Keratinocyte (primary cell): Measurements from ENCODE around the gene SEMA3D. TPM values are rescaled to one million over a fixed set of nuclear protein-coding genes. Genes with fewer than 3 reads are reported as not detected.

ENCODE experiments used
- DNase-seq: peaks from one replicate; pipeline ENCODE4 v3.0.0-alpha.2; 2011; ENCODE audit warnings: low read depth, missing footprints, low spot score
- FAIRE-seq: peaks from 2 replicates; lab custom pipeline; 2011; peaks lifted over from hg19 to GRCh38; lab: Jason Lieb, UNC
- H2AFZ ChIP-seq: 2 replicates; pipeline ENCODE4 v1.6.0; 2012; ENCODE audit warnings: low read length, control low read depth, inconsistent platforms; ENCODE audit not compliant: control insufficient read depth
- H3K27ac ChIP-seq: 2 replicates; pipeline ENCODE4 v1.5.1; 2011; ENCODE audit warnings: low read length; ENCODE audit not compliant: control insufficient read depth, insufficient read depth
- H3K27me3 ChIP-seq: 3 replicates; pipeline ENCODE4 v1.6.0; 2011; ENCODE audit warnings: low read length; ENCODE audit not compliant: control insufficient read depth, insufficient read depth; ENCODE audit errors: extremely low read depth
- H3K36me3 ChIP-seq, 2 experiments: 2 replicates in 1 of 2; 3 replicates in 1 of 2; pipeline ENCODE4 v1.5.1; 2011; ENCODE audit warnings: low read length in 2 of 2, mild to moderate bottlenecking in 1 of 2; ENCODE audit not compliant: control insufficient read depth in 2 of 2, insufficient read depth in 2 of 2; ENCODE audit errors: extremely low read depth in 1 of 2
- H3K4me1 ChIP-seq: 3 replicates; pipeline ENCODE4 v1.5.1; 2011; ENCODE audit warnings: low read length; ENCODE audit not compliant: control insufficient read depth, insufficient read depth; ENCODE audit errors: extremely low read depth
- H3K4me2 ChIP-seq: 3 replicates; pipeline ENCODE4 v1.6.0; 2011; ENCODE audit warnings: low read depth, low read length; ENCODE audit not compliant: control insufficient read depth, insufficient read depth; ENCODE audit errors: extremely low read depth
- H3K4me3 ChIP-seq, 3 experiments: fragments of 200-600 bp in 1 of 3; sonication (generic) in 1 of 3; 2 replicates in 2 of 3; 3 replicates in 1 of 3; pipeline ENCODE4 v1.5.1; 2011 to 2016; ENCODE audit warnings: low read length in 3 of 3, mild to moderate bottlenecking in 3 of 3, control low read depth in 2 of 3, inconsistent platforms in 1 of 3, low read depth in 1 of 3, mixed read lengths in 1 of 3, mixed run types in 1 of 3, moderate library complexity in 1 of 3; ENCODE audit not compliant: control insufficient read depth in 2 of 3, insufficient read depth in 2 of 3; ENCODE audit errors: extremely low read depth in 1 of 3
- H3K79me2 ChIP-seq: 2 replicates; pipeline ENCODE4 v1.6.0; 2012; ENCODE audit warnings: low read length; ENCODE audit not compliant: control insufficient read depth, insufficient read depth
- H3K9ac ChIP-seq: 3 replicates; pipeline ENCODE4 v1.6.0; 2011; ENCODE audit warnings: low read length; ENCODE audit not compliant: control insufficient read depth, insufficient read depth; ENCODE audit errors: extremely low read depth
- H3K9me1 ChIP-seq: 3 replicates; pipeline ENCODE4 v1.6.0; 2011; ENCODE audit warnings: low read length; ENCODE audit not compliant: control insufficient read depth, insufficient read depth; ENCODE audit errors: extremely low read depth
- H3K9me3 ChIP-seq: 2 replicates; pipeline ENCODE4 v1.5.1; 2012; ENCODE audit warnings: low read depth, low read length; ENCODE audit not compliant: control insufficient read depth
- H4K20me1 ChIP-seq: 3 replicates; pipeline ENCODE4 v1.6.0; 2011; ENCODE audit warnings: low read length; ENCODE audit not compliant: control insufficient read depth, insufficient read depth; ENCODE audit errors: extremely low read depth
- EZH2 ChIP-seq: IDR thresholded peaks from one replicate; pipeline ENCODE4 v1.6.1; 2012; ENCODE audit warnings: inconsistent platforms, mild to moderate bottlenecking, low read length, moderate library complexity
- dilution Hi-C: fragments of 300-500 bp; cut with MboI; formaldehyde crosslinking; loops from one replicate; pipeline ENCODE4 v1.7.0; 2020; ENCODE audit warnings: low sequenced_read_pairs; ENCODE audit not compliant: extremely low pct_ligation_motif_present
- polyA plus RNA-seq, 5 experiments: library from polyadenylated mRNA; depleted of rRNA in 3 of 5; stranded (reverse) in 3 of 5; stranded (forward) in 1 of 5; unstranded in 1 of 5; fragments of >200 nt; gene quantifications; 1 replicate in 1 of 5; 2 replicates in 3 of 5; 3 replicates in 1 of 5; pipeline versions ENCODE4 v1.2.1 to v1.2.3, GENCODE V29; 2011 to 2012; ENCODE audit warnings: missing spikeins in 2 of 5, low read depth in 1 of 5, low replicate concordance in 1 of 5
- TF ChIP-seq, protein P1 (sequence below), 3 experiments: IDR thresholded peaks in 1 of 3; conservative IDR thresholded peaks in 1 of 3; optimal IDR thresholded peaks in 1 of 3; 2 replicates in 2 of 3; 3 replicates in 1 of 3; pipeline versions ENCODE3 to v1.5.1; 2011; ENCODE audit warnings: low read length in 3 of 3, mild to moderate bottlenecking in 3 of 3, moderate library complexity in 2 of 3, control low read depth in 1 of 3, inconsistent platforms in 1 of 3; ENCODE audit not compliant: insufficient read depth in 2 of 3; ENCODE audit errors: extremely low read depth in 1 of 3

The SEMA3D gene
- polyA plus RNA-seq, 1 donor (not counting 4 experiments of a cell fraction or from before 2014, with no cell fraction given): 5.2 TPM

GRCh38 chr7:85165263-85165662, 21.6 kb downstream of the SEMA3D start:
- DNase-seq (no peak), FAIRE-seq (no peak)
- TF ChIP-seq, protein P1, sequence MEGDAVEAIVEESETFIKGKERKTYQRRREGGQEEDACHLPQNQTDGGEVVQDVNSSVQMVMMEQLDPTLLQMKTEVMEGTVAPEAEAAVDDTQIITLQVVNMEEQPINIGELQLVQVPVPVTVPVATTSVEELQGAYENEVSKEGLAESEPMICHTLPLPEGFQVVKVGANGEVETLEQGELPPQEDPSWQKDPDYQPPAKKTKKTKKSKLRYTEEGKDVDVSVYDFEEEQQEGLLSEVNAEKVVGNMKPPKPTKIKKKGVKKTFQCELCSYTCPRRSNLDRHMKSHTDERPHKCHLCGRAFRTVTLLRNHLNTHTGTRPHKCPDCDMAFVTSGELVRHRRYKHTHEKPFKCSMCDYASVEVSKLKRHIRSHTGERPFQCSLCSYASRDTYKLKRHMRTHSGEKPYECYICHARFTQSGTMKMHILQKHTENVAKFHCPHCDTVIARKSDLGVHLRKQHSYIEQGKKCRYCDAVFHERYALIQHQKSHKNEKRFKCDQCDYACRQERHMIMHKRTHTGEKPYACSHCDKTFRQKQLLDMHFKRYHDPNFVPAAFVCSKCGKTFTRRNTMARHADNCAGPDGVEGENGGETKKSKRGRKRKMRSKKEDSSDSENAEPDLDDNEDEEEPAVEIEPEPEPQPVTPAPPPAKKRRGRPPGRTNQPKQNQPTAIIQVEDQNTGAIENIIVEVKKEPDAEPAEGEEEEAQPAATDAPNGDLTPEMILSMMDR (optimal IDR thresholded peaks at IDR 0.05 in 1 of 3, IDR thresholded peaks at IDR 0.05 in 1 of 3, conservative IDR thresholded peaks at IDR 0.05 in 1 of 3; ENCODE audit: extremely low read depth in 1 of 3, insufficient read depth in 2 of 3, low read length in 3 of 3): no peak
- TF ChIP-seq EZH2: no peak

DNA sequence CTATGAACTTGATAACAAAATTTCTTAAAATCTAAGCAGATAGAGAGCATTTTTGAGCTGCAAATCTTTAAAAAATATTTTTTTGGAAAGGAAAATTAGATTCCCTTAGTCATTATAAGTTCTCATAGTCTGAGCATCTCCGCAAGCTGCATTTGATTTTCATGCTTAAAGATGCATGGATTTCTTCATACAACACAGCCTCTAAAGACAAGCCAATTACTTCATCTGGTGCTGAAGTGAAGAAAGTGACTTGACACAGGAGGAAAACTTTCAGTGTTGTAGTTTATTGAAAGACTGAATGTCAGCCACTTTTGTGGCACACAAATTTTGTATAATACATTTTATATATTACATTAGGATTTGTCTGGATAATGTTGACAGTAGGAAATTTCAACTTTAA, 22.5 kb downstream of the SEMA3D start:
- Histone ChIP-seq H3K4me1 (peaks cover 15% of the 10 kb centered on the region), H3K9me3 (no peaks in the 10 kb centered on the region), H3K27me3 (no peaks in the 10 kb centered on the region), H4K20me1 (no peaks in the 10 kb centered on the region), H3K4me3 (no peak overlapping the region), H3K9ac (no peak overlapping the region), H3K9me1 (no peaks in the 10 kb centered on the region), H3K4me2 (no peak overlapping the region), H2AFZ (no peak overlapping the region), H3K27ac (no peak overlapping the region), H3K79me2 (no peaks in the 10 kb centered on the region), H3K36me3 (no peaks in the 10 kb centered on the region)
- dilution Hi-C loops: no loop called here
- no peak for FAIRE-seq
- TF ChIP-seq, protein P1 (optimal IDR thresholded peaks at IDR 0.05 in 1 of 3, IDR thresholded peaks at IDR 0.05 in 1 of 3, conservative IDR thresholded peaks at IDR 0.05 in 1 of 3; ENCODE audit: extremely low read depth in 1 of 3, insufficient read depth in 2 of 3, low read length in 3 of 3): no peak
- TF ChIP-seq EZH2: no peak
- no peak for DNase-seq

More at GRCh38 chr7:85165263-85165662, 21.6 kb downstream of the SEMA3D start:
- no peaks in the 10 kb centered on the region for H3K27me3 ChIP-seq
- peaks cover 8% of the 10 kb centered on the region for H3K4me1 ChIP-seq
- H3K9me3 ChIP-seq: no peaks in the 10 kb centered on the region
- H4K20me1 ChIP-seq: no peaks in the 10 kb centered on the region
- H3K9ac ChIP-seq: no peak overlapping the region
- H3K9me1 ChIP-seq: no peaks in the 10 kb centered on the region
- H3K27ac ChIP-seq: no peak overlapping the region
- no peaks in the 10 kb centered on the region for H3K36me3 ChIP-seq
- H3K4me2 ChIP-seq: no peak overlapping the region
- dilution Hi-C loops: no loop called here
- no peaks in the 10 kb centered on the region for H3K79me2 ChIP-seq
- no peak overlapping the region for H2AFZ ChIP-seq
- no peak overlapping the region for H3K4me3 ChIP-seq
